T-helper 9 cell (primary cell): ENCODE results near the gene TMEM156.

ENCODE experiments used
- DNase-seq: peaks from one replicate; pipeline ENCODE4 v3.0.0-alpha.2; 2020

The TMEM156 gene

GRCh38 chr4:38920677-38921076 is 111.5 kb downstream of the TMEM156 start:
- DNase-seq = no peak

- DNase-seq = no peak
Observed at GRCh38 chr4:38920186-38920585, 112.0 kb downstream of the TMEM156 start.

DNA sequence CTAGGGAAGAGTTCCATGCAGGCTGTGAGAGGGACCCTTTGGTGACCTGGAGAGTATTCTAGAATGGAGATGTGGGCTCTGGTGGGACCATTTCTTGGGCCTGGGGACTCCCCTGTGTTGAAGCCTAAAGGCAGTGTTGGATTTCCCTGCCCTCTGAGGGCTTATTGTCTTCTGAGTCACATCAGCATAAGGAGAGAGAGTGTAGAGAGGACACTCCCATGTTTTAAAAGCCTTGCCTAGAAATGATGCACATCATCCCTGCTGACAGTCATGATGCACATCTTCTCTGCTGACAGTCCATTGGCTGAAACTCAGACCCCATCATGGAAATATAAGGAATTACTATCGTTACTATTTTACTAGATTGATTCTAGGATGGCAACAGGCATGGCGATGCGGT is 112.7 kb downstream of the TMEM156 start:
- no peak for DNase-seq

- no peak for DNase-seq
Observed at GRCh38 chr4:38917481-38918025, 114.7 kb downstream of the TMEM156 start.
